Panc1 (cell line): ENCODE results near the gene PRLR. TPM values are rescaled to one million over a fixed set of nuclear protein-coding genes. Genes with fewer than 3 reads are reported as not detected.

Experiments used
- ATAC-seq: fragments of 200-7000 bp; cut with Tn5 transposase; 2 replicates; pipeline ENCODE4 v1.9.1; 2020; ENCODE audit warnings: mild to moderate bottlenecking, moderate library complexity
- BruUV-seq: library from RNA; stranded (reverse); fragments of 400-500 nt; replicated peaks from 2 replicates; lab custom pipeline; 2021; lab: Mats Ljungman, UMichigan
- CTCF ChIA-PET: fragments of 300-600 bp; sonication (Branson Sonifier 250); formaldehyde crosslinking; loops from one replicate; lab custom pipeline; 2022; ENCODE audit warnings: antibody characterized with exemption; lab: Charles Lee
- POLR2A ChIA-PET: fragments of 300-600 bp; sonication (Branson Sonifier 250); formaldehyde crosslinking; loops from one replicate; lab custom pipeline; 2022; ENCODE audit warnings: antibody characterized with exemption; lab: Charles Lee
- DNase-seq: peaks from one replicate; pipeline ENCODE4 v3.0.0-alpha.2; 2010; ENCODE audit warnings: low read depth, low spot score
- H3K27ac ChIP-seq: 2 replicates; pipeline ENCODE4 v1.5.1; 2011; ENCODE audit warnings: mild to moderate bottlenecking, low read length, inconsistent platforms
- H3K27me3 ChIP-seq: fragments of 200-500 bp; sonication (Bioruptor generic); 2 replicates; pipeline ENCODE4 v1.6.0; 2014; ENCODE audit warnings: low read length, inconsistent platforms; ENCODE audit not compliant: control insufficient read depth, insufficient read depth
- H3K36me3 ChIP-seq: fragments of 200-500 bp; sonication (Bioruptor generic); 2 replicates; pipeline ENCODE4 v1.5.1; 2014; ENCODE audit warnings: inconsistent platforms, mild to moderate bottlenecking, low read length, moderate library complexity; ENCODE audit not compliant: control insufficient read depth, insufficient read depth
- H3K4me1 ChIP-seq: 2 replicates; pipeline ENCODE4 v1.5.1; 2011; ENCODE audit warnings: inconsistent platforms, mild to moderate bottlenecking, low read length, moderate library complexity; ENCODE audit not compliant: control insufficient read depth, insufficient read depth
- H3K4me3 ChIP-seq, 2 experiments: 2 replicates each; pipeline ENCODE4 v1.5.1; 2011 to 2012; ENCODE audit warnings: low read depth in 2 of 2, low read length in 2 of 2, mild to moderate bottlenecking in 2 of 2, inconsistent platforms in 1 of 2, moderate library complexity in 1 of 2
- H3K9me3 ChIP-seq: fragments of 200-500 bp; sonication (Bioruptor generic); 2 replicates; pipeline ENCODE4 v1.5.1; 2014; ENCODE audit warnings: low read depth, mild to moderate bottlenecking, inconsistent platforms, low read length, moderate library complexity; ENCODE audit not compliant: control insufficient read depth, insufficient read depth
- CTCF ChIP-seq: fragments of 450-650 bp; IDR thresholded peaks from 2 replicates; pipeline ENCODE4 v1.5.1; 2017; ENCODE audit warnings: mild to moderate bottlenecking
- POLR2AphosphoS5 ChIP-seq: IDR thresholded peaks from 2 replicates; pipeline ENCODE4 v1.6.1; 2012; ENCODE audit warnings: mild to moderate bottlenecking, low read depth, low read length, moderate library complexity
- REST ChIP-seq, 2 experiments: IDR thresholded peaks; 2 replicates each; pipeline ENCODE4 v1.6.1; 2011 to 2012; ENCODE audit warnings: low read depth in 2 of 2, control low read depth in 1 of 2, low read length in 1 of 2, mild to moderate bottlenecking in 1 of 2, moderate library complexity in 1 of 2; ENCODE audit not compliant: insufficient read depth in 1 of 2
- SIN3A ChIP-seq: IDR thresholded peaks from 2 replicates; pipeline ENCODE4 v1.6.1; 2012; ENCODE audit warnings: low read depth, mild to moderate bottlenecking, low read length, moderate library complexity, borderline replicate concordance; ENCODE audit not compliant: insufficient read depth
- TCF7L2 ChIP-seq: IDR thresholded peaks from 2 replicates; pipeline ENCODE4 v1.6.1; 2011; ENCODE audit warnings: mild to moderate bottlenecking, low read depth, low read length, inconsistent platforms
- in situ Hi-C: cut with HindIII; loops from 2 replicates; pipeline ENCODE4 v1.10.0; 2016; ENCODE audit warnings: low sequenced_read_pairs, low pct_unique_long_range_greater_than_20kb
- intact Hi-C: fragments of 100-400 bp; cut with micrococcal nuclease; formaldehyde crosslinking; loops from one replicate; pipeline ENCODE4 v1.10.0; 2022; ENCODE audit not compliant: unreplicated experiment
- total RNA-seq: library from RNA; stranded (reverse); gene quantifications from one replicate; pipeline ENCODE4 v1.2.1, GENCODE V29; 2021; ENCODE audit not compliant: unreplicated experiment

PRLR gene
- total RNA-seq, 1 experiment from 2014 or later, result 0.46 TPM

- ChIA-PET CTCF (no interaction called here), POLR2A (no interaction called here)
- no TSS peak for BruUV-seq
- DNase-seq (no peak), ATAC-seq (no peak)
- Histone ChIP-seq H3K4me3 (no peak overlapping the region), H3K4me1 (no peaks in the 10 kb centered on the region), H3K36me3 (no peaks in the 10 kb centered on the region), H3K27ac (no peak overlapping the region), H3K9me3 (no peaks in the 10 kb centered on the region), H3K27me3 (no peaks in the 10 kb centered on the region)
- TF ChIP-seq CTCF (no peak), TCF7L2 (no peak), SIN3A (no peak), REST (IDR thresholded peaks at IDR 0.05; ENCODE audit: insufficient read depth in 1 of 2, low read depth in 2 of 2, low read length in 1 of 2) (no peak), POLR2AphosphoS5 (no peak)
- in situ Hi-C loops, result no loop called here
- intact Hi-C loops, result no loop called here
These were observed 134.9 kb downstream of the PRLR start for GRCh38 chr5:35095366-35095765.

DNA sequence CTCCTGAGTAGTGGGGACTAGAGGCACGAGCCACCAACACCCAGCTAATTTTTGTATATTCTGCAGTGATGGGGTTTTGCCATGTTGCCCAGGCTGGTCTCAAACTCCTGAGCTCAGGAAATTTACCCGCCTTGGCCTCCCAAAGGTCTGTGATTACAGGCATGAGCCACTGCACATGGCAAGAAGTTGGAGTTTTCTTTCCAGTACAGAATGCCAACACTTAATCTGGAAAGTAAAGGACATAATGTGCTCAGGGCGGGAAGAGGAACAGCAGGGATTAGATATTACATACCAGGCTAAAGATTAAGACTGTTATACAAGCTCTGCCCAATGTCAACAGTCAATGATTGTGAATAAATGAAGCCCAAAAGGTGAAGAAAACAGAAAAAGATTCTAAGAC is 135.3 kb downstream of the PRLR start:
- ATAC-seq (no peak), DNase-seq (no peak)
- H3K9me3 ChIP-seq, result no peaks in the 10 kb centered on the region
- ChIA-PET POLR2A (no interaction called here), CTCF (no interaction called here)
- H3K4me3 ChIP-seq, result no peak overlapping the region
- no peaks in the 10 kb centered on the region for H3K36me3 ChIP-seq
- H3K4me1 ChIP-seq, result no peaks in the 10 kb centered on the region
- BruUV-seq, result no TSS peak
- no peaks in the 10 kb centered on the region for H3K27me3 ChIP-seq
- in situ Hi-C loops (no loop called here), intact Hi-C loops (no loop called here)
- TF ChIP-seq TCF7L2 (no peak), POLR2AphosphoS5 (no peak), REST (IDR thresholded peaks at IDR 0.05; ENCODE audit: insufficient read depth in 1 of 2, low read depth in 2 of 2, low read length in 1 of 2) (no peak), CTCF (no peak)
- no peak overlapping the region for H3K27ac ChIP-seq
